GM18519 (cell line): ENCODE data around the gene TBCE.

Experiments used
- ATAC-seq: cut with Tn5 transposase; IDR thresholded peaks from one replicate; pipeline ENCODE4 v1.9.1; 2021; ENCODE audit warnings: mild to moderate bottlenecking, moderate library complexity; ENCODE audit not compliant: unreplicated experiment, low FRiP score

TBCE gene

DNA sequence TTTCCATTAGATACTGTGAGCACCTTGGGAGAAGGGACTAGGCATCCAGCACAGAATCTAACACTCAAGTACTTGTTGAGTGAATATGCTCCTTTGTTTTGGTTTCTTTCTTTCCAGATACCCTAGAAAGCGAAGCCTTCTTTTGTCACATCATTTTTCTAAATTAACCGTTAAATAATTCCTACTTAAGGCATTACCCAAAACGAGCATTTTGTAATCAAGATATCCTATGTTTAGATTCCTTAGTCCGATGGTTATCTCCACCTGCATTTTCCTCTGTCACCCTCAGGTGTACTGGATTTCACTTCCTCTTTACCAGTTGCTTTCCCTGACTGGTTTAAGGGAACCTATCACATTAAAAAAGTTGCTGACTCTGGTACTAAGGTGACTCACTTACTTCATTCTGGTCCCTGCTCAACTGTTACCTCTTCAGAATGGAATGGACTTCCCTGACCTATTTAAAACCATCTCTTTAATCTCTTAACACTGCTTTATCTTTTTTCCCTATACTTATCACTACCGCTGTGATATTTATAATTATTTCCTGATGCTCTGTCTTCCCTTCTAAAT is 133.8 kb downstream of the TBCE start:
- ATAC-seq, result no peak
